Renal cortex interstitium (tissue), 11 donors: ENCODE data around the gene GRB7. TPM values are rescaled to one million over a fixed set of nuclear protein-coding genes. Genes with fewer than 3 reads are reported as not detected.
"Not testable (repeated sequence)": the region's sequence is repeated elsewhere in the genome, so short reads cannot be mapped to it uniquely, and the experiment has no call there.

Experiments
- DNase-seq, 11 donors: peaks; one replicate each; pipeline ENCODE4 v3.0.0-alpha.2; 2013; ENCODE audit warnings: low read depth in 9 of 11, low spot score in 4 of 11; ENCODE audit errors: extremely low read depth in 1 of 11
- polyA plus RNA-seq, 3 donors: library from polyadenylated mRNA; unstranded; fragments of 120-200 nt; gene quantifications; one replicate each; pipeline ENCODE4 v1.2.1, GENCODE V29; 2013; ENCODE audit not compliant: insufficient read length in 3 of 3

Gene GRB7
- polyA plus RNA-seq, 3 donors: 32.3 to 58.0 (median 36.9) TPM

GRCh38 chr17:39757931-39758873 lies 20.5 kb downstream of the GRB7 start:
- no peak for DNase-seq

DNA sequence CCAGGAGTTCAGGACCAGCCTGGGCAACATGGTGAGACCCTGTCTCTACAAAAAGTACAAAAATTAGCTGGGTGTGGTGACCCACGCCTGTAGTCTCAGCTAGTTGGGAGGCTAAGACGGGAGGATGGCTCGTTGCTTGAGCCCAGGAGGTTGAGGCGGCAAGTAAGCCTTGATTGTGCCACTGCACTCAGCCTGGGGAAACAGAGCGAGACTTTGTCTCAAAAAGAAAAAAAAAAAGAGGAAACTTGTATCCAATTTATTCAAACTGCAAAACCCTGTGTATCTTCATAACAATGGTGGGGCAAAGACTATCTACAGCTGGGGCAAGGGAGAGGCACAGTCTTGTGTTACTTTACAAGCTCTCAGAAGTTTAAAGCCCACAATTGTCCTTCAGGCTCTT lies 21.5 kb downstream of the GRB7 start:
- DNase-seq: no peak

GRCh38 chr17:39761861-39762496 lies 24.2 kb downstream of the GRB7 start:
- no peak for DNase-seq

DNA sequence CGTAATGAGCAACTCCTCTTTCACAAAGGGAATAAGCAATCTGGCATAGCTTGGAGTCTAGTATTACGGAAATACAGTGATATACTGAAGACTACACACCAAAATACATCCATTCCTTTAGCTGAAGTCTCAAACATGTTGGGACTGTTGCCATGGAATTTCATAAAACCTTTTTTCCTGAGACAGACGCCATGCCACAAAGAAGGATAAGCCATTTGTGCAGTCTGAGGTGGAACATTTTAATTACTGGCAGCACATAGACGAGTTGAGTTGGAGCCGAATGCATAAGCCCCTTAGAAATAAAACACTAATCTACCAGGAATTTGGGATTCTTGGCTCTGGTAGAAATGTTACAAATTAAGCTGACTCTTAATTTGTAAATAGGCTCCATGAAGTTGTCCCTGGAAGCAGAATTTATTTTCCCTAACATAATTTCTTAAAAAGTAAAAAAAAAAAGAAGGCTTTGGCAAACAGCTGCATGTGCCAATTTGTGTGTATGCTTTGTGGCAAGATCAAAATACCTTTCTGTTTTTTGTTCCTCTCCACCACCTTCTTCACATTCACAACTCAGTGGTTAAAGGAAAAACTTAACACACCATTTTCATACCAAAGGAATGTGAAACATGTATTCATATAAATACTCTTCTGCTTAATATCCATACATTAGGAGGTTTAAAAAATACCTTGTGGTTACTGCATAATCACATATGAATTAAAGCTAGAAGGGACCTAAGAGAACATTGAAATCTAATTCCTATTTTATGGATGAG lies 25.5 kb downstream of the GRB7 start:
- no peak for DNase-seq

- not testable (repeated sequence) for DNase-seq
These were observed 26.4 kb downstream of the GRB7 start for GRCh38 chr17:39764171-39764570.

- no peak for DNase-seq
These were observed 27.4 kb downstream of the GRB7 start for GRCh38 chr17:39765175-39765574.

GRCh38 chr17:39765766-39766165 lies 28.0 kb downstream of the GRB7 start:
- DNase-seq: no peak

- DNase-seq: no peak
These were observed 29.4 kb downstream of the GRB7 start for GRCh38 chr17:39767147-39767546.

GRCh38 chr17:39769974-39770587 lies 32.3 kb downstream of the GRB7 start:
- no peak for DNase-seq

GRCh38 chr17:39772415-39772814 lies 34.7 kb downstream of the GRB7 start:
- no peak for DNase-seq

GRCh38 chr17:39772987-39773934 lies 35.5 kb downstream of the GRB7 start:
- DNase-seq: no peak

DNA sequence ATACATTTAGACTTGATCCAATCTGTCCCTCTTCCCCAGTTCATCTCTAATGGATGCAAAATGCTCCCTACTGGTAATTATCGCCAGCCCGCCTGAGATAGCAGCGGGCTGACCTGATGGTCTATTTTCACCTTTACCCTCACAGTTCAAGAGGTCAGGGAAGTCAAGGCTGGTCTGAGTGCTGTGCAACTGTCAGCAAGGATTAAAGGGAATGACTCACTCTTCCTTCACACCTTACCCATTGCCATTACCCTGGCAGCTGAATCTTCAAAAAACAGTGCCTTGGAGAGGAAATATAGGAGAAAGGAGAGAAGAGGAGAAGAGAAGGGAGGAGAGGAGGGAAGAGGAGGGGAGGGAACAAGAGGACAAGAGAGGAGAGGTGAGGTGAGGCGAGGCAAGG lies 36.3 kb downstream of the GRB7 start:
- no peak for DNase-seq

GRCh38 chr17:39775031-39775430 lies 37.3 kb downstream of the GRB7 start:
- DNase-seq: no peak

DNA sequence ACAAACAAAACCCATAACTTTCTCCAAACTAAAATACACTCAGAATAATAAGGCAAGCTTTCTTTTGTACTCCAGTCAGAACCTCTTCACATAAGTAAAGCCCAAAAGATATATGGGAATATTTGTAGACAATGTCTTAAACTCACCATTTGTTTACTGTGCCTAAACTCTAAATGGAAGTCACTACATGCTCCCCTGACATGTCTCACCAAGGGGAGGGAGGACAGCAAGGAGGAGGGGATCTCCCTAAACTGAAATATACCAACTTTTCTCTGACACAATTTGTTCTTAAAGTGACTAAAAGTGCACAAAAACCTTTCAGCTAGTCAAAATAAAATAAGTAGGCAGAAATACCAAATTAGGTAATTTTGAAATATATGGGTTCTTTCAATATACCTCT lies 38.5 kb downstream of the GRB7 start:
- no peak for DNase-seq

GRCh38 chr17:39777534-39778365 lies 40.0 kb downstream of the GRB7 start:
- DNase-seq: no peak

DNA sequence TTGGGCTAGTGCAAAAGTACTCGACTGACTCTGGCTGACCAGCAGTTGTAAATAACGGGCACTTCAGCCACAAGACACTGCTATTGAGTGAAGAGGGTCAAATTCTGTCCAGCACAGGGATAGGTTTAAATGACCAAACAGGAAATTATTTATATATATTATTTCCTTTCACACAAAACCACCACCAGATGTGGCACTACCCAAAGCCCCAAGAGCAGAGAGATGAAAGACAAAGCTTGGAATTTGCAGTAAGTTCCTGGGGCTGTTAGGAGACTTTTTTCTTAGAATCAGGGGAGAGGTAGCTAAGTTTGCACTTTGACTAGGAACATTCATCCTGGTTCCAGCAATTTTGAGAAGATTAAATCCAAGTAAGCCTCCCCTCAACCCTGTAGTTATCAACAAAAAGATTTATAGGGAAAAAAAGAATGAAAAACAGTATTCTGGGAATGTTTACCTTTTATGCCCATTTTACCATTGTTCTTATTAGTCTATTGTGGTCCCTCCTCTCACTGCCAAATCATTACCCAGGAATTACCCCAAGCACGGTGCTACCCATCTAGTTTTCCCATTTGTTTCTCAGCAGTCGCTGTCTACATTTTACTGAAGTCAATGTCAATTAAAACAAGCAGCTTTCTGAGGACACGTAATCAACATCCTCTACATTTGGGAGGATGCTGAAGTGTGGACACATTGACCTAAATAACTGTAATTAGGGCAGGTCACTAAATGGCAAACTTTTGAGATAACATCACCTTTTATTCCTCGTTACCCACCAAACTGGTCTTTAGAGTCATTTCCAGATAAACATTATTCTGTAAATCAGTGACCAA lies 43.5 kb downstream of the GRB7 start:
- DNase-seq: no peak

- no peak for DNase-seq
These were observed 44.1 kb downstream of the GRB7 start for GRCh38 chr17:39781861-39782213.
